Amniotic stem cell (primary cell): ENCODE measurements around the gene OPTC.
A peak's percentile ranks its signal among the peaks of the same experiment; 100 is the strongest.
"Not testable (repeated sequence)": the region's sequence is repeated elsewhere in the genome, so short reads cannot be mapped to it uniquely, and the experiment has no call there.

Experiments used
- DNase-seq: peaks from one replicate; lab custom pipeline; 2025; lab: John Stamatoyannopoulos, UW

OPTC gene

GRCh38 chr1:203517426-203518110, 23.6 kb downstream of the OPTC start:
- DNase-seq = no peak

DNA sequence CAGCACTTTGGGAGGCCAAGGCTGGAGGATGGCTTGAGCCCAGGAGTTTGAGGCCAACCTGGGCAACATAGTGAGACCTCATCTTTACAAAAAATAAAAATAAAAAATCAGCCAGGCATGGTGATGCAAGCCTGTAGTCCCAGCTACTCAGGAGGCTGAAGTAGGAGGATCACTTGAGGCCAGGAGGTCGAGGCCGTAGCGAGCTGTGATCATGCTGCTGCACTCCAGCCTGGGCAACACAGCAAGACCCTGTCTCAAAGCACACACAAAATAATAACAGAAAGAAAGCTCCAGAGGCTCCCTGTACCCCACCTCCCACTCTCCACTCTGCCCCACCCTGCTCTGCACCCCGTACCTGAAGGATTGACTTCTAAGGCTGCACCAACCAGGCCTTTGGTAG, 24.2 kb downstream of the OPTC start:
- DNase-seq = not testable (repeated sequence)

DNA sequence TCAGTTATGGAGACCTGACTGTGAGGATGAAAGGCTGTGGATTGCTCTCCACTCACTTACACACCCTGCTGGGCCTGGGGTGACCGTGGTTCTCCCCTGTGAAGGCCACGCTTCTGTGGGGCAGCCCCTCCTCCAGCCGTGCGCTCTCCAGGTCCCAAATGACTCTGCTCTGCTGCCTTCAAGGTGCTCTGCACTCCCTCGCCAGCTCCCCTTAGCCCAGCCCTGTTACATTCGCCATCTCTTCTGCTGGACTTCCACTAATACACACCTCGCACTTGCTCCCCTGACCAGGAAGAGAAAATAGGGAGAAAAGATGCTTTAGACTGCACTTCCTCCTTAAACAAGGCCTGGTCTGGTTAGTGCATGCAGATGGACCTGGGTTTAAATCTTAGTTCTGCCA, 24.6 kb downstream of the OPTC start:
- no peak for DNase-seq

DNA sequence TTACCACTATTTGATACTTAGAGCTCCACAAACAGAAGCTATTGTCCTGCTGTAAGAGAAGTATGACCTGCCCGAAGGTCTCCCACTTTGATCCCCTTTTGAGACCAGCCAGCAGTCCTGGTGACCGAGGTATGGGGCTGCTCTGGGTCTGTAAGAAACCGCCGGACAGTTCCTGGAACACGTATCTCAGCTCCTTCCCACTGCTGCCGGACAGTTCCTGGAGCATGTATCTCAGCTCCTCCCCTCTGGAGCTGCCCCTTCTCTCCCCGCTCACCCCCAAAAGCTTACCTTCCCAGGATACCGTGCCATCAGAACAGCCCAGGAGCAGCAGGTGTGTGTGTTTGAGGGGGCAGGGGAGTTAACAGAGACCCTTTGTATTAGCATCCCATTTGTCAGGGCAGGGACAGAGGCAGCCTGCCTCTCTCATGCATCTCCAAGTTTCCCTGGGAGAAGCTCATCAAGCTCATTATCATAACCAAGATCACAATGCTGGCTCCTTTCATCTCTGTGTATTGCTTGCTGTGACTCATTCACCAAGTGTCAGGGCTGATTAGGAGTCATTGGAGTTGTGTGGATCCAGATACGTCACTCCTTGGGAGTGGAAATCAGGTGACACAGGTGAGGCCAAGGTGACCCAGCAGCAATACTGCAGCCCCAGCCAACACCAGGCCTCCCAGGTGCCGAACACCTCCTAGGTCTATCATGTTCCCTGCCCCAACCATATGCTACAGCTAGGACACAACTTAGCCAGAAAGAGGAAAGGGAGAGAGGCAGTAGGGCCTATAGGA, 25.3 kb downstream of the OPTC start:
- DNase-seq = no peak

- DNase-seq = no peak
Observed at GRCh38 chr1:203519896-203520295, 25.9 kb downstream of the OPTC start.

GRCh38 chr1:203520315-203520714, 26.4 kb downstream of the OPTC start:
- peak; percentile 18 for DNase-seq

GRCh38 chr1:203521074-203521794, 27.3 kb downstream of the OPTC start:
- DNase-seq = no peak

GRCh38 chr1:203521812-203522211, 27.9 kb downstream of the OPTC start:
- no peak for DNase-seq

DNA sequence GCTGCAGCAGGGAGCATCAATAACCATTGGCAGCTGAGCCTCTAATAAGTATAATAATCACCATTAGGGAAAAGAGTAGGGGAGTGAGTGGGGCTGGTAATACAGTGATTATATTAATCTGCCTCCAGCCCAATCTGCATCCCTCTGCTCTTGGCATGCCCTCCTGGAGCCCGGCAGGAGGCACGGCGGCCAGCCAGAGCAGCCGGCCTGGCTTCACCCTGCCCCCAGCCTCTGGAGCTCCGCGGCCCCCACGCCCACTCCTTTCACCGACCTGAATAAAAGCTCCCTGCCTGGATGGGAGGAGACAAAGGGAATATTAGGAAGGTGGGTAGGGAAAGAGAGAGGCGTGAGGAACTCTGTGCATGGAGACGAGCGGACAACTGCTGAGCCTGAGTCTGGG, 28.3 kb downstream of the OPTC start:
- no peak for DNase-seq

DNA sequence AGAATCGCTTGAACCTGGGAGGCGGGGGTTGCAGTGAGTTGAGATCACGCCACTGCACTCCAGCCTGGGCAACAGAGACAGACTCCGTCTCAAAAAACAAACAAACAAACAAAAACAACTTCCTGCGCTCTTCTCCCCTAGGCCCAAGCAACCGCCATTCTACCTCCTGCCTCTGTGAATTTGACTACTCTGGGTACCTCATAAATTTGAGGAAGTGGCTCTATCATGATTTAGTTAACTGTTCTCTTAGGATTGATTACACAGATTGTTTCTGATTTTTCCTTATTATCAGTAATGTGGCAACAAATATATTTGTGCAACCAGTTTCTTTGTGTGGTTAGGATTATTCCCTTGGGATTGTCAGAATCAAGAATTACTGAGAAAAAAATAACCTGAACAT, 29.7 kb downstream of the OPTC start:
- no peak for DNase-seq

DNA sequence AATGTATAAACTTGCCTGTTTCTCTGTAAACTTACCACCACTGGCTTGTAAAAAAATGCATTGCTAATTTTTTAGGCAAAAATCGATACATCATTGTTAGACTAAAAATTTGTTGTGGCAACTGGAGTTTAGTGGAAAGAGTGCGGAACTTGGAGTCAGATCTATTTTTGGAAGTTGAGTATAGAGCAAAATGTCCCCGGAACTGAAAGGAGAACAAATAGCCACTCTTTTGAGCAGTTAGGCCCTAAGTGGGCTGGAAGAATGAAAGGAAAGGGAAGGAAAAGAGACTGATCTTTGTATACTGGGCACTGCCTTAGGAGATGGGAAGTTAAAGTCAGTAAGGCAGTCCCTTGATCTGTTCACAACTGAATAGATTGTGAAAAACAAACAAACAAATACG, 30.2 kb downstream of the OPTC start:
- no peak for DNase-seq

DNA sequence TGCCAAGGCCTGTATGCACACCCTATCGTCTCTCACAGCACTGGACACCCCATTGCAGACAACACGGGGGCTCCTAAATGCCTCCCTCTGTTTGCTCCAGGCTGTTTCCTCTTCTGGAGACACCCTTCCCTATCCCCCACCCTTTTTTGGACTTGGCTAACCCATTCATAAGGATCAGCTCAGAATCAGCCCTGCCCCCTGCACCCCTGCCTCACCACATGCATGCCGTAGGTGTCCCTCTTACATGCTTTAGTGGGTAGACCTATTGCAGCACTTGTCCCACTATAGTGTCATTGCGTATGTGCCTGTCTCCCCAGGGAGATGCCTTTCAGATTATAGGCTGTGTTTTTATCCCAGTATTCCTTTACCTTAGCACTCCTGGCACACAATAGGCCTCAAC, 30.9 kb downstream of the OPTC start:
- DNase-seq = no peak

DNA sequence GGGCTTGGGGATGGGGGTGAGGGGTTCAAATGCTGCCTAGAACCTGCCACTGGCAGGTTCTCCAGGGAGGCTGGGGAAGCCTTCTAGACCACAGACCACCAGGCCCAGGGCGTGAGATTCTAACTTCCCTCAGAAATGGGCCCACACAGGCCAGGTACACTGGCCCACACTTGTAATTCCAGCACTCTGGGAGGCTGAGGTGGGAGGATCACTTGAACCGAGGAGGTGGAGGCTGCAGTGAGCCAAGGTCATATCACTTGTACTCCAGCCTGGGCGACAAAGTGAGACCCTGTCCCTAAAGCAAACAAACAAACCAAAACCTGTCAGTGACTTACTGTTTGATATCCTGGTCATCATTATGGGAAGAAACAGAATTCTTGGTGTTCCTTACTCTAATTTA, 31.7 kb downstream of the OPTC start:
- DNase-seq = no peak

- DNase-seq = no peak
Observed at GRCh38 chr1:203526130-203526529, 32.2 kb downstream of the OPTC start.

GRCh38 chr1:203526572-203526971, 32.6 kb downstream of the OPTC start:
- no peak for DNase-seq

GRCh38 chr1:203527013-203527412, 33.1 kb downstream of the OPTC start:
- DNase-seq = no peak

- no peak for DNase-seq
Observed at GRCh38 chr1:203528063-203528462, 34.1 kb downstream of the OPTC start.

DNA sequence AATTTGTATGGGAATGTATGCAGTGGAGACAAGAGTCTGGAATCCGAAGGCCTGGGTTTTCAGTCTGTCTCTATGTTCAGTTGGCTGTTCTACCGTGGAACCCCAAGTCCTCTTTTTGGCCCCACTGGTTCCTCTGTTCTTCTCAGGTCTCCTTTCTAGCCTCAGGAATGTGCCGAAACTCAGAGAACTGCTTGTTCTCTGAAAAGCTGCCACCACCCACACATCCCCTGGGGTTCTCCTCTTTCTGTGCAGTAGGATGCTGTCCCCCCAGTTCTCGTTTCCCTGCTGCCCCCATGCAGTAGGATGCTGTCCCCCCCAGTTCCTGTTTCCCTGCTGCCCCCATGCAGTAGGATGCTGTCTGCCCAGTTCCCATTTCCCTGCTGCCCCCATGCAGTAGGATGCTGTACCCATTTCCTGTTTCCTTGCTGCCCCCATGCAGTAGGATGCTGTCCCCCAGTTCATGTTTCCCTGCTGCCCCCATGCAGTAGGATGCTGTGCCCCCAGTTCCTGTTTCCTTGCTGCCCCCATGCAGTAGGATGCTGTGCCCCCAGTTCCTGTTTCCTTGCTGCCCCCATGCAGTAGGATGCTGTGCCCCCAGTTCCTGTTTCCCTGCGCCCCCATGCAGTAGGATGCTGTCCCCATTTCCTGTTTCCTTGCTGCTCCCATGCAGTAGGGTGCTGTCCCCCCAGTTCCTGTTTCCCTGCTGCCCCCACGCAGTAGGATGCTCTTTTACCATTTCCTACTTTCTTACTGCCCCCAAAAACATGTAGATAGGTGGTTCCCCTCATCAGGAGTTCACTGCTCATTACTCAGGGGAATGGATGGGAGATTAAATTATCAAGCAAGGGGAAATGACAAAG, 35.3 kb downstream of the OPTC start:
- no peak for DNase-seq

DNA sequence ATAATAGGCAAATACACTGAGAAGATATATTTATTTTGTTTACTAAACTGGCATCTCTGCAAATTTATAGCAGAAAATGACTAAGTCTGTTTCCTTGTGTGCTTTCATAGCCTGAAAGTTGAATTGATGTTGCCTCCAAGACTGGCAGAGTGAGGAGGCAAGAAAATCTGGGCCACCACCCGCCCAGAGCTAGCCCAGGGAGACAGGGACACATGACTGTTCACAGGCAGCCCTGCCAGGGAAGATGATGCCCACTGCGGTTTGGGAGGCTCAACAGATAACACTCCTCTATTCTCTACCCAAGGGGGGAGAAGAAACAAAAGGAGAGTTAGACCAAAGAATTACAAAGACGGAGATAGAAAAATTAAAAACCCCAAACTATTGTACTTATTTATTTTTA, 37.1 kb downstream of the OPTC start:
- no peak for DNase-seq

DNA sequence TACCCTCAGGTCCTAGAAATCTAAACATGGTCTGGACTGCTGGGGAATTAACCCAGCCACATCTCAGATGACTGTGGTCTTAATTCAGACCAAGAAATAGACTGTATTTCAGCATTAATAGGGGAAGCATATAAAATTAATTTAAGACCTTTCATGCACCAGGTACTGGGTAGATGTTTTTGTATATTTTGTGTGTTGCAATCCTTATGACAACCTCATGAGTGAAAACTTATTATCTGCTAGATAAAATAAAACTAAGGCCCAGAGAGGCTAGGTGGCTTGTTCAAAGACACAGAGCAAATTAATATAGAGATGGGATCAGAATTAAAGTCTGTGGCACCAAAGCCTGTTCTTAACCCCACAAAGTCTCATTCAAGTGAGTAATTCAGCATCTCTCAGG, 40.1 kb downstream of the OPTC start:
- no peak for DNase-seq

DNA sequence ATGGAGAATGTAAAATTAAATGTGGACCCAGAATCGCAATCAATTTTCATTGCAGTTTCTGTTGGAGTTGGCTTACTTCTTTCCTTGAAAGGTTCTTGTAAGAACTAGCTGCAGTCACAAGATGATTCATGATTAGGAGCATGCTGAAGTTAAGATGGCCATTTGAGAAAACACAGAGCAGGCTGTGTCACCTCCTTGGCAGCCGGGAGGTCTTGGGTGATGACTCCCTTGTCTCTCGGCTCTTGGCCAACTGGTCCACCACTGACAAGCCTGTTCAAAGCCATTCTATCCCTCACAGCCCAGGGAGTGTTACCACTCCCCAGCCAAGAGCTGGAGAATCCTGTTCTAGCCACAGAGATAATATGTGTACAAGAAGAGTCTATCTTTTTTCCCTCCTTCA, 40.6 kb downstream of the OPTC start:
- peak; percentile 94 for DNase-seq

DNA sequence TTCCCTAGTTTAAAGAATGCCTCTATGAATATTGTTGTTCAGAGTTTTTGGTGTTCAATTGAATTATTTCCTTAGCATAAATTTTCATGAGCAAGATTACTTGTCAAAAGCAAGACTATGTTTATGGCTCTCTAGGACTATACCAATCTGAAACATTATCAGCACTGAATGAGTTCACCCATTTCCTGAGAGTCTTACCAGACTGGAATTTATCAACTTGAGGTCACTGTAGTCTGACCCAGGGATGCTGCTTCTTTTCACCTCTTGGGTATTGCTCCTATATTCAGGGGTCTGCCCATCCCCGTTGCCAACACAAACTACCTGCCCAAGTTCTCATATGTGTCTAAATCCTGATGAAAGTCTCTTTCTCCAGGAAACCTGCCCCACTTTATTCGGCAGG, 42.6 kb downstream of the OPTC start:
- DNase-seq = no peak
